ENCODE measurements around the gene KLF12.

KLF12 gene

GRCh38 chr13:74134221-74134776 lies at the start of gene KLF12:
KLF12 (minus strand) TSS chr13:74134404.
- H3K9ac ChIP-seq, result peak within 1 kb of the TSS; percentile 82 to 93 (median 91)
- peak within 1 kb of the TSS; percentile 74 to 97 (median 91) for H3K4me3 ChIP-seq
- peaks cover 18 to 42% (median 36%) of the 10 kb centered on the region in 10 experiments for H3K4me1 ChIP-seq
- peaks cover 0 to 2% (median 0%) of the 10 kb centered on the region in 11 experiments; a peak in 1 of 22 replicates for H3K36me3 ChIP-seq
- no peaks in the 10 kb centered on the region for H3K27me3 ChIP-seq
- H3K9me3 ChIP-seq (replicated peaks in 1 of 11), result peaks cover 0 to 2% (median 0%) of the 10 kb centered on the region in 11 experiments; a peak in 1 of 22 replicates
- peaks cover 0 to 31% (median 5%) of the 10 kb centered on the region in 11 experiments; a peak in 9 of 22 replicates for H4K20me1 ChIP-seq
- peak within 1 kb of the TSS; percentile 83 to 97 (median 94) for H3K4me2 ChIP-seq
- no peak for TF ChIP-seq Cebpa-rat (IDR thresholded peaks at IDR 0.05)
- peak within 1 kb of the TSS; percentile 45 to 96 (median 91); a peak in 21 of 22 replicates for H3K27ac ChIP-seq

- no peak for TF ChIP-seq Cebpa-rat (IDR thresholded peaks at IDR 0.05)
- no peaks in the 10 kb centered on the region for H3K4me1 ChIP-seq
- H3K4me3 ChIP-seq, result no peak overlapping the region
Measured at GRCh38 chr13:74182491-74182890, 48.3 kb upstream of the KLF12 start.

GRCh38 chr13:74174810-74175209 lies 40.6 kb upstream of the KLF12 start:
- Histone ChIP-seq H3K4me2 (no peak overlapping the region), H3K4me3 (no peak overlapping the region), H4K20me1 (no peaks in the 10 kb centered on the region), H3K4me1 (no peaks in the 10 kb centered on the region), H3K27me3 (no peaks in the 10 kb centered on the region), H3K36me3 (no peaks in the 10 kb centered on the region), H3K9ac (no peak overlapping the region), H3K27ac (no peak overlapping the region), H3K9me3 (replicated peaks in 1 of 11) (no peaks in the 10 kb centered on the region)
- TF ChIP-seq Cebpa-rat (IDR thresholded peaks at IDR 0.05), result no peak

More at GRCh38 chr13:74182491-74182890, 48.3 kb upstream of the KLF12 start:
- Histone ChIP-seq H3K4me2 (no peak overlapping the region), H3K27me3 (no peaks in the 10 kb centered on the region), H3K9me3 (replicated peaks in 1 of 11) (no peaks in the 10 kb centered on the region), H3K36me3 (no peaks in the 10 kb centered on the region), H3K9ac (no peak overlapping the region), H4K20me1 (no peaks in the 10 kb centered on the region), H3K27ac (no peak overlapping the region)

- Histone ChIP-seq H3K27ac (no peak overlapping the region), H4K20me1 (no peaks in the 10 kb centered on the region), H3K4me1 (no peaks in the 10 kb centered on the region), H3K9ac (no peak overlapping the region), H3K27me3 (no peaks in the 10 kb centered on the region), H3K4me3 (no peak overlapping the region), H3K4me2 (no peak overlapping the region), H3K9me3 (replicated peaks in 1 of 11) (no peaks in the 10 kb centered on the region), H3K36me3 (no peaks in the 10 kb centered on the region)
- TF ChIP-seq Cebpa-rat (IDR thresholded peaks at IDR 0.05), result no peak
Measured at GRCh38 chr13:74173822-74174221, 39.6 kb upstream of the KLF12 start.

GRCh38 chr13:74171641-74172040 lies 37.4 kb upstream of the KLF12 start:
- Histone ChIP-seq H3K36me3 (no peaks in the 10 kb centered on the region), H3K27ac (no peak overlapping the region), H3K4me2 (no peak overlapping the region), H3K4me1 (no peaks in the 10 kb centered on the region), H3K9me3 (replicated peaks in 1 of 11) (no peaks in the 10 kb centered on the region), H3K9ac (no peak overlapping the region), H3K4me3 (no peak overlapping the region), H3K27me3 (no peaks in the 10 kb centered on the region), H4K20me1 (no peaks in the 10 kb centered on the region)
- no peak for TF ChIP-seq Cebpa-rat (IDR thresholded peaks at IDR 0.05)

- H3K36me3 ChIP-seq, result no peaks in the 10 kb centered on the region
- H3K4me2 ChIP-seq, result no peak overlapping the region
- no peak overlapping the region for H3K27ac ChIP-seq
- no peak overlapping the region for H3K9ac ChIP-seq
- H3K4me1 ChIP-seq, result no peaks in the 10 kb centered on the region
- H4K20me1 ChIP-seq, result no peaks in the 10 kb centered on the region
- H3K9me3 ChIP-seq (replicated peaks in 1 of 11), result no peaks in the 10 kb centered on the region
- no peaks in the 10 kb centered on the region for H3K27me3 ChIP-seq
- TF ChIP-seq Cebpa-rat (IDR thresholded peaks at IDR 0.05), result no peak
- no peak overlapping the region for H3K4me3 ChIP-seq
Measured at GRCh38 chr13:74169676-74170075, 35.5 kb upstream of the KLF12 start.

- Histone ChIP-seq H4K20me1 (no peaks in the 10 kb centered on the region), H3K4me3 (no peak overlapping the region), H3K4me1 (no peaks in the 10 kb centered on the region), H3K9me3 (replicated peaks in 1 of 11) (no peaks in the 10 kb centered on the region), H3K36me3 (no peaks in the 10 kb centered on the region), H3K27ac (no peak overlapping the region), H3K27me3 (no peaks in the 10 kb centered on the region), H3K9ac (no peak overlapping the region), H3K4me2 (no peak overlapping the region)
- no peak for TF ChIP-seq Cebpa-rat (IDR thresholded peaks at IDR 0.05)
Measured at GRCh38 chr13:74168263-74168675, 34.1 kb upstream of the KLF12 start.

GRCh38 chr13:74166261-74167004 lies 32.2 kb upstream of the KLF12 start:
- Histone ChIP-seq H3K27ac (no peak overlapping the region), H3K4me1 (no peaks in the 10 kb centered on the region), H3K9me3 (replicated peaks in 1 of 11) (no peaks in the 10 kb centered on the region), H3K36me3 (no peaks in the 10 kb centered on the region), H3K4me2 (no peak overlapping the region), H3K9ac (no peak overlapping the region), H3K4me3 (no peak overlapping the region), H3K27me3 (no peaks in the 10 kb centered on the region), H4K20me1 (no peaks in the 10 kb centered on the region)
- TF ChIP-seq Cebpa-rat (IDR thresholded peaks at IDR 0.05), result no peak

GRCh38 chr13:74162782-74163181 lies 28.6 kb upstream of the KLF12 start:
- H3K36me3 ChIP-seq, result no peaks in the 10 kb centered on the region
- no peak overlapping the region for H3K9ac ChIP-seq
- H4K20me1 ChIP-seq, result no peaks in the 10 kb centered on the region
- no peak overlapping the region for H3K27ac ChIP-seq
- H3K27me3 ChIP-seq, result no peaks in the 10 kb centered on the region
- H3K4me1 ChIP-seq, result no peaks in the 10 kb centered on the region
- H3K4me3 ChIP-seq, result no peak overlapping the region
- TF ChIP-seq Cebpa-rat (IDR thresholded peaks at IDR 0.05), result no peak
- no peaks in the 10 kb centered on the region for H3K9me3 ChIP-seq (replicated peaks in 1 of 11)
- no peak overlapping the region for H3K4me2 ChIP-seq

- H3K9ac ChIP-seq, result no peak overlapping the region
- no peak overlapping the region for H3K27ac ChIP-seq
- no peaks in the 10 kb centered on the region for H3K36me3 ChIP-seq
- no peak for TF ChIP-seq Cebpa-rat (IDR thresholded peaks at IDR 0.05)
- no peaks in the 10 kb centered on the region for H3K9me3 ChIP-seq (replicated peaks in 1 of 11)
- no peak overlapping the region for H3K4me2 ChIP-seq
- H3K4me3 ChIP-seq, result no peak overlapping the region
- no peaks in the 10 kb centered on the region for H3K4me1 ChIP-seq
- H3K27me3 ChIP-seq, result no peaks in the 10 kb centered on the region
- no peaks in the 10 kb centered on the region for H4K20me1 ChIP-seq
Measured at GRCh38 chr13:74162135-74162534, 27.9 kb upstream of the KLF12 start.

Data from BLaER1 treated with 17β-estradiol and CSF1 and Interleukin-3, amounts not matched to agents 10 nM and 100 nM (cell line).